ENCODE results near the gene CYB5B. TPM values are rescaled to one million over a fixed set of nuclear protein-coding genes. Genes with fewer than 3 reads are reported as not detected.

Gene CYB5B
- total RNA-seq, 1 donor from 2014 or later: 34.9 TPM

- DNase-seq: no peak
Observed at GRCh38 chr16:69486724-69487123, 62.3 kb downstream of the CYB5B start.

GRCh38 chr16:69490707-69491324, 66.4 kb downstream of the CYB5B start:
- no peak for DNase-seq

GRCh38 chr16:69494991-69495392, 70.6 kb downstream of the CYB5B start:
- DNase-seq: no peak

GRCh38 chr16:69495821-69496220, 71.4 kb downstream of the CYB5B start:
- DNase-seq: no peak

- DNase-seq: no peak
Observed at GRCh38 chr16:69496376-69496775, 72.0 kb downstream of the CYB5B start.

GRCh38 chr16:69496896-69497295, 72.5 kb downstream of the CYB5B start:
- no peak for DNase-seq

GRCh38 chr16:69497876-69498596, 73.6 kb downstream of the CYB5B start:
- no peak for DNase-seq

- DNase-seq: no peak
Observed at GRCh38 chr16:69498926-69499325, 74.5 kb downstream of the CYB5B start.

GRCh38 chr16:69499541-69500230, 75.3 kb downstream of the CYB5B start:
- DNase-seq: no peak

- DNase-seq: no peak
Observed at GRCh38 chr16:69500496-69500895, 76.1 kb downstream of the CYB5B start.

GRCh38 chr16:69501956-69502745, 77.7 kb downstream of the CYB5B start:
- DNase-seq: no peak

GRCh38 chr16:69503244-69503643, 78.8 kb downstream of the CYB5B start:
- no peak for DNase-seq

- DNase-seq: no peak
Observed at GRCh38 chr16:69508033-69508755, 83.8 kb downstream of the CYB5B start.

- DNase-seq: no peak
Observed at GRCh38 chr16:69509125-69509524, 84.7 kb downstream of the CYB5B start.

GRCh38 chr16:69511651-69512050, 87.2 kb downstream of the CYB5B start:
- no peak for DNase-seq

GRCh38 chr16:69513180-69513966, 89.0 kb downstream of the CYB5B start:
- no peak for DNase-seq

- no peak for DNase-seq
Observed at GRCh38 chr16:69514356-69514755, 89.9 kb downstream of the CYB5B start.
